Neural cell (in vitro differentiated cells): Measurements from ENCODE around the gene GLE1.

Source experiments
- CTCF ChIP-seq: fragments of 450-650 bp; IDR thresholded peaks from 2 replicates; pipeline ENCODE4 v1.5.1; 2014; ENCODE audit warnings: antibody characterized with exemption, mild to moderate bottlenecking, moderate library complexity; ENCODE audit not compliant: poor library complexity, severe bottlenecking
- EP300 ChIP-seq: fragments of 450-650 bp; conservative IDR thresholded peaks from 2 replicates; pipeline ENCODE4 v1.6.1; 2014; ENCODE audit warnings: antibody characterized with exemption, mild to moderate bottlenecking, moderate library complexity; ENCODE audit not compliant: poor library complexity, severe bottlenecking
- EZH2 ChIP-seq: fragments of 200-600, 300-800 bp; shearing (Covaris generic), sonication (generic); IDR thresholded peaks from 2 replicates; pipeline ENCODE4 v1.6.1; 2014; ENCODE audit warnings: antibody characterized with exemption, low read length, borderline replicate concordance, mild to moderate bottlenecking; ENCODE audit not compliant: insufficient read depth, poor library complexity, severe bottlenecking
- MXI1 ChIP-seq: fragments of 450-650 bp; conservative IDR thresholded peaks from 2 replicates; pipeline ENCODE4 v1.6.1; 2014; ENCODE audit warnings: antibody characterized with exemption, mild to moderate bottlenecking; ENCODE audit not compliant: poor library complexity, severe bottlenecking
- TAF1 ChIP-seq: IDR thresholded peaks from 2 replicates; pipeline ENCODE4 v1.6.1; 2012; ENCODE audit warnings: low read depth

DNA sequence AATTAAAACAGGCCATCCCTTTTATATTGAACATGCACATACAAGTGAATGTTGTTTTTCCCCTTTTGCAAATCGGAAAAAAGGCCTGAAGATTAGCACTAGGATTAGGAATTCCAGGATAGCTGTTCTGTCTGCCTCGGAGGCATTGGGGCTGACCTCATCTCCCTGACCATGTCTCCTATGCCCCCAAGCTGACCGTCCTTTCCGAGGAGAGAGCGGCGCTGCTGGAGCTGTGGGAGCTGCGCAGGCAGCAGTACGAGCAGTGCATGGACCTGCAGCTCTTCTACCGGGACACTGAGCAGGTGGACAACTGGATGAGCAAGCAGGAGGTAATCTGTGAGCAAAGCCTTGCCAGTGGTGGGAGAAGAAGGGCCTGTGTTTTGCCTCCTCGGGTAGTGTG is 76.2 kb downstream of the GLE1 start:
- TF ChIP-seq CTCF (no peak), EZH2 (no peak), TAF1 (no peak), MXI1 (no peak), EP300 (no peak)
